AG09309 (cell line): ENCODE results near the gene PRKG2.
A peak's percentile ranks its signal among the peaks of the same experiment; 100 is the strongest.

Experiments
- DNase-seq: peaks from one replicate; pipeline ENCODE4 v3.0.0-alpha.2; 2010; ENCODE audit warnings: low read depth
- H3K4me3 ChIP-seq: 2 replicates; pipeline ENCODE4 v1.5.1; 2011; ENCODE audit warnings: mild to moderate bottlenecking, low read depth, low read length, moderate library complexity; ENCODE audit not compliant: control insufficient read depth
- TF ChIP-seq, protein P1 (sequence below): IDR thresholded peaks from 2 replicates; pipeline ENCODE4 v1.5.1; 2011; ENCODE audit warnings: mild to moderate bottlenecking, low read depth, low read length, inconsistent platforms; ENCODE audit not compliant: insufficient read depth, control insufficient read depth; ENCODE audit errors: missing control alignments

Gene PRKG2

DNA sequence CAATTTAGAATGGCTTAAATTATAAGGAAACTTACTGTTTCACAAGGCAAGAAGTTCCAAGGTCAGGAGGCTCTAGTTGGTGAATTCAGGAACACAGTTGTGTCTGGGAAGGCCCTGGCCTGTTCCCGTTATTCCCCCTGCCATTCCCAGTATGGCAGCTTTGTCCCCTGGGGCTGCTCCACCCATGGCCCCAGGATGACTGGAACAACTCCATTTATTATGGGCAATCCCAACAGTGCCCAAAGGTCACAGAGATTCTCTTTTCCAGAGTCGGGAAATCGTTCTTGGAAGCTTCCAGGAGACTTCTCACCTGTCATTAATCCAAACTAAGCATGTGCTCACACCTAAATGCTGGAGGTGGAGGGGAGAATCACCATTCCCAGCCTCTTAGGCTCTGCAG lies 2.8 kb upstream of the PRKG2 start:
- TF ChIP-seq, protein P1, sequence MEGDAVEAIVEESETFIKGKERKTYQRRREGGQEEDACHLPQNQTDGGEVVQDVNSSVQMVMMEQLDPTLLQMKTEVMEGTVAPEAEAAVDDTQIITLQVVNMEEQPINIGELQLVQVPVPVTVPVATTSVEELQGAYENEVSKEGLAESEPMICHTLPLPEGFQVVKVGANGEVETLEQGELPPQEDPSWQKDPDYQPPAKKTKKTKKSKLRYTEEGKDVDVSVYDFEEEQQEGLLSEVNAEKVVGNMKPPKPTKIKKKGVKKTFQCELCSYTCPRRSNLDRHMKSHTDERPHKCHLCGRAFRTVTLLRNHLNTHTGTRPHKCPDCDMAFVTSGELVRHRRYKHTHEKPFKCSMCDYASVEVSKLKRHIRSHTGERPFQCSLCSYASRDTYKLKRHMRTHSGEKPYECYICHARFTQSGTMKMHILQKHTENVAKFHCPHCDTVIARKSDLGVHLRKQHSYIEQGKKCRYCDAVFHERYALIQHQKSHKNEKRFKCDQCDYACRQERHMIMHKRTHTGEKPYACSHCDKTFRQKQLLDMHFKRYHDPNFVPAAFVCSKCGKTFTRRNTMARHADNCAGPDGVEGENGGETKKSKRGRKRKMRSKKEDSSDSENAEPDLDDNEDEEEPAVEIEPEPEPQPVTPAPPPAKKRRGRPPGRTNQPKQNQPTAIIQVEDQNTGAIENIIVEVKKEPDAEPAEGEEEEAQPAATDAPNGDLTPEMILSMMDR = no peak
- DNase-seq = no peak
- H3K4me3 ChIP-seq = no peak overlapping the region

DNA sequence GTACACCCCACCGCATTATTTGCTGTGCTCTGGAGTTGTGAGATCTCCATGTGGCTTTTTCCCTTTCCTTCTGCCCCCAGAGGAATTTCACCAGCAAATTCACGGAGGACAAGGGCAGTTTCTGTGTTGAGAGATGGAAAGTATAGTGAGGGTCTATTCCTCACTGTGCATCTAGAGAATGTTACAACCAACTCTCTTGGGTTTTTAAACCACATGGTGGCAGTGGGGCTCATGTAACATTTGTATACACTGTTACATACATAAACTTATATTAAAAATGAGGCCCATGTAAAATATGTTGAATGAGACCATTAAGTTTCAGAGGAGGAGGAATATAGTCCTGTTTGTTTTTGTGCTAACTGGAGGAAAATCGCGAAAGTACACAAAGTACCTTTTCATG lies 909 bp upstream of the PRKG2 start:
- DNase-seq = no peak
- TF ChIP-seq, protein P1 = no peak
- no peak overlapping the region for H3K4me3 ChIP-seq

DNA sequence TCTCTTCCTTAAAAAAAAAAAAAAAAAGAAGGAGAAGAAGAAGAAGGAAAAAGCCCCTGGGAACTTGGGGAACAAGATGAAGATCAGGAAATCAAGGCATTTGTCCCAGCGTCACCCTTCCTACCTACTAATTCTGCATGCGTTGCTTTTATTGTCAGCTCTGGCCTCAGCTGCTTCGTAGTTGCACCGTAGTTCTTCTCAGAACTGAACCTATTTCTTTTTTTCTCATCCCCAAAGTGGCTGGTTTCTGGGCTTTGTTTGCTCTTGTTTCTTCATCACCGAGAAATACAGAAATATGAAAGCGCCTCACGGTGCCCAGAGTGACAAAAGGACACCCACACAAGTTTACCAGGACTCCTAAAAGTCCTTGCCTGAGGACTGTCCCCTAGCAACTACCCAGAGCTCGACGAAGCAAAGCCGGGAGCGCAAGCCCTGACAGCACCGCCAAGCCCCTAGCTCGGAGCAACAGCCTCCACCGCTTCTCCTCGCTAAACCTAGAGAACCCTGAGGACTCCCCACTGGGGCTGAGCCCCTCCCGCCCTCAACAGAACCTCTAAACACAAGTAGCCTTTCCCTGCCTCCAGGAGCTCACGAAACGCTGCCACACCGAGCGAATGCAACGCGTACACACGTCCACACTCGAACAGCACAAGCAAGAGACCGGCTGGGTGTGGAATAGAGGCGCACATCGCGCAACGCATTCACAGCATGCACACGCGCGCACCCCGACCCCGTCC lies 710 bp downstream of the PRKG2 start:
- H3K4me3 ChIP-seq = peak overlapping the region; percentile 58
- TF ChIP-seq, protein P1 = no peak
- no peak for DNase-seq

DNA sequence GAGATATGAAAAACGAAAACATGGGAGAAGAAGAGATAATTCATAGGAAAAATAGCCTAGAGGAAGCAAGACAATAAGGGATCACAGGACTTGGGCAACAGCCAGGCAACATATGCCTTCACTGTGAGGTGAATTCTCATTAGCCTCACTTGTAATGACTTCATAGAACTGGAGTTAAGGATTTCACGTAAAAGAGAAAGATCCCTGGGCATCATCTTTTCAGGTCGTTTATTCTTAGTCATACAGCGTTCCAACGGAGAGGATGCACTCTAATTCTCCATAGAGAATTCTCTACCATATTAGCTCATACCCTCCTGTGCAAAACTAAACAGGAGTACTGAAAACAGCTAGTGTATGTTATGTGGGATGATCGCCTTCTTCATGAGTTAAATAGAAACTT lies 1.4 kb downstream of the PRKG2 start:
- TF ChIP-seq, protein P1 = no peak
- DNase-seq = no peak
- no peak overlapping the region for H3K4me3 ChIP-seq

DNA sequence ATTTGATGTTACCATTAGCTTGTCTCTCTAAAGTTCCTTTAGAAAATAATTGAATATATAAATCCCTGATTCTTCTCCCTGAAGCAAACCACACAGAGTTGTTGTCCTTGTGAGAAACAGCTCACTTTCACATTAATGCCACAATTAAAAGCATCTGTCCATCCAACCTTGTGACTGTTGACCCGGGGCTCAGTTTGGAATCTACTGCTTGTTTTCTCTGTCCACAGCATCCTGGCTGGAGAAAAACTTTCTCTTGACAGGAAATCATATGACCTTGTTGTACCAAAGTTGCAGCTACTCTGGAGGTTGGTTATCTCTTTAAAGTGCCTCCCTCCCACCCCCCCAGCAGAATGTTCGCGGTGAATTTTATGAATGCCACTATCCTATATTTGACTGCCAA lies 3.1 kb downstream of the PRKG2 start:
- TF ChIP-seq, protein P1 = no peak
- peak; percentile 17 for DNase-seq
- H3K4me3 ChIP-seq = no peak overlapping the region

DNA sequence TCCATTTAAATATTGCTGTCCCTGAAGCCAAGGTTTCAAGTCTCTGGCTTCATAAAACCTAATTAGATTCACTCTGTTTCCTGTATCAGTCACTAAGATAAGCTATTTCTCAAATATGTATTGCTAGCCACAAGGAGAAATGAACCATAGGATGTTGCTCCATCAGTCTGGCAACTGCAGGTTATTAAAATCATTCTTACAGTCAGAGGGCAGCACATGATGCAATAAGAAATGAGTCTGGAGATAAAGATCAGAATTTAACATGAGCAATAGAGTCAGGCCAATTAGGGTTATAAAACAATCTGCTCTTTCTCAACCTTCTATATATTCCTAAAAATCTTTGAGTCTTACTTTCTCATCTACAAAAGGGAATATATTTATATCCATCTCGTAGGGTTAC lies 7.2 kb downstream of the PRKG2 start:
- H3K4me3 ChIP-seq = no peak overlapping the region
- DNase-seq = peak; percentile 98
- TF ChIP-seq, protein P1 = no peak
